Activated naive CD8-positive, alpha-beta T cell treated with anti-CD3 and anti-CD28 coated beads for 36 hours (primary cell): ENCODE data around the gene TFAM. TPM values are rescaled to one million over a fixed set of nuclear protein-coding genes. Genes with fewer than 3 reads are reported as not detected.
"Not testable (repeated sequence)": the region's sequence is repeated elsewhere in the genome, so short reads cannot be mapped to it uniquely, and the experiment has no call there.

ENCODE experiments used
- DNase-seq: peaks from one replicate; pipeline ENCODE4 v3.0.0; 2021
- H3K27ac Mint-ChIP-seq: one replicate; pipeline ENCODE4 v1.8.0; 2022; ENCODE audit warnings: mild to moderate bottlenecking, moderate library complexity, mixed read lengths
- H3K27me3 Mint-ChIP-seq: one replicate; pipeline ENCODE4 v1.8.0; 2022; ENCODE audit warnings: mild to moderate bottlenecking, mixed read lengths
- H3K36me3 Mint-ChIP-seq: one replicate; pipeline ENCODE4 v1.8.0; 2021; ENCODE audit warnings: mild to moderate bottlenecking, mixed read lengths
- H3K4me1 Mint-ChIP-seq: one replicate; pipeline ENCODE4 v1.8.0; 2021; ENCODE audit warnings: mixed read lengths
- H3K4me3 Mint-ChIP-seq: one replicate; pipeline ENCODE4 v1.8.0; 2022; ENCODE audit warnings: mild to moderate bottlenecking, moderate library complexity, mixed read lengths
- H3K9me3 Mint-ChIP-seq: one replicate; pipeline ENCODE4 v1.8.0; 2022; ENCODE audit warnings: mixed read lengths
- total RNA-seq, 2 experiments: library from RNA; stranded (reverse); gene quantifications; one replicate each; pipeline ENCODE4 v1.2.3, GENCODE V29; 2021

The TFAM gene
- total RNA-seq, 2 experiments from 2014 or later: 153 to 159 TPM

GRCh38 chr10:58397830-58398229 lies 12.6 kb downstream of the TFAM start:
- no peaks in the 10 kb centered on the region for H3K27me3 Mint-ChIP-seq
- H3K27ac Mint-ChIP-seq: no peak overlapping the region
- H3K4me1 Mint-ChIP-seq: peaks cover 8% of the 10 kb centered on the region
- H3K4me3 Mint-ChIP-seq: no peak overlapping the region
- no peaks in the 10 kb centered on the region for H3K9me3 Mint-ChIP-seq
- peaks cover 46% of the 10 kb centered on the region for H3K36me3 Mint-ChIP-seq
- no peak for DNase-seq

GRCh38 chr10:58399410-58399809 lies 14.2 kb downstream of the TFAM start:
- Mint-ChIP-seq H3K4me1 (peaks cover 3% of the 10 kb centered on the region), H3K27ac (no peak overlapping the region), H3K4me3 (no peak overlapping the region), H3K9me3 (no peaks in the 10 kb centered on the region), H3K36me3 (peaks cover 40% of the 10 kb centered on the region), H3K27me3 (no peaks in the 10 kb centered on the region)
- DNase-seq: no peak

- H3K36me3 Mint-ChIP-seq: peaks cover 38% of the 10 kb centered on the region
- no peaks in the 10 kb centered on the region for H3K27me3 Mint-ChIP-seq
- no peak overlapping the region for H3K27ac Mint-ChIP-seq
- H3K4me1 Mint-ChIP-seq: no peaks in the 10 kb centered on the region
- no peaks in the 10 kb centered on the region for H3K9me3 Mint-ChIP-seq
- no peak overlapping the region for H3K4me3 Mint-ChIP-seq
- no peak for DNase-seq
These were observed 15.4 kb downstream of the TFAM start for GRCh38 chr10:58400609-58401008.

- no peaks in the 10 kb centered on the region for H3K4me1 Mint-ChIP-seq
These were observed 18.8 kb downstream of the TFAM start for GRCh38 chr10:58404001-58404400.

GRCh38 chr10:58409956-58410610 lies 24.9 kb downstream of the TFAM start:
- Mint-ChIP-seq H3K36me3 (no peaks in the 10 kb centered on the region), H3K9me3 (peaks cover 1% of the 10 kb centered on the region), H3K27me3 (no peaks in the 10 kb centered on the region), H3K4me3 (no peak overlapping the region), H3K4me1 (no peaks in the 10 kb centered on the region), H3K27ac (no peak overlapping the region)
- no peak for DNase-seq

More at GRCh38 chr10:58404001-58404400, 18.8 kb downstream of the TFAM start:
- Mint-ChIP-seq H3K4me3 (no peak overlapping the region), H3K27ac (no peak overlapping the region), H3K36me3 (peaks cover 22% of the 10 kb centered on the region), H3K27me3 (no peaks in the 10 kb centered on the region), H3K9me3 (no peaks in the 10 kb centered on the region)
- no peak for DNase-seq

- no peaks in the 10 kb centered on the region for H3K27me3 Mint-ChIP-seq
- no peaks in the 10 kb centered on the region for H3K36me3 Mint-ChIP-seq
- no peak for DNase-seq
- no peak overlapping the region for H3K4me3 Mint-ChIP-seq
- H3K4me1 Mint-ChIP-seq: no peaks in the 10 kb centered on the region
- H3K9me3 Mint-ChIP-seq: peaks cover 1% of the 10 kb centered on the region
- H3K27ac Mint-ChIP-seq: no peak overlapping the region
These were observed 27.3 kb downstream of the TFAM start for GRCh38 chr10:58412502-58412961.

- Mint-ChIP-seq H3K4me3 (no peak overlapping the region), H3K4me1 (no peaks in the 10 kb centered on the region), H3K27ac (no peak overlapping the region), H3K27me3 (no peaks in the 10 kb centered on the region), H3K36me3 (peaks cover 2% of the 10 kb centered on the region), H3K9me3 (peaks cover 1% of the 10 kb centered on the region)
- DNase-seq: no peak
These were observed 29.2 kb downstream of the TFAM start for GRCh38 chr10:58414270-58415041.

- peaks cover 2% of the 10 kb centered on the region for H3K36me3 Mint-ChIP-seq
- H3K9me3 Mint-ChIP-seq: peaks cover 3% of the 10 kb centered on the region
- H3K4me1 Mint-ChIP-seq: no peaks in the 10 kb centered on the region
- no peak overlapping the region for H3K4me3 Mint-ChIP-seq
- DNase-seq: no peak
- H3K27me3 Mint-ChIP-seq: no peaks in the 10 kb centered on the region
- no peak overlapping the region for H3K27ac Mint-ChIP-seq
These were observed 30.5 kb downstream of the TFAM start for GRCh38 chr10:58415757-58416156.

- not testable (repeated sequence) for H3K4me1 Mint-ChIP-seq, DNase-seq, H3K27me3 Mint-ChIP-seq, H3K4me3 Mint-ChIP-seq, H3K36me3 Mint-ChIP-seq, H3K9me3 Mint-ChIP-seq, H3K27ac Mint-ChIP-seq
These were observed 32.7 kb downstream of the TFAM start for GRCh38 chr10:58417902-58418301.

- H3K9me3 Mint-ChIP-seq: peaks cover 13% of the 10 kb centered on the region
- no peak overlapping the region for H3K27ac Mint-ChIP-seq
- DNase-seq: no peak
- H3K4me1 Mint-ChIP-seq: no peaks in the 10 kb centered on the region
- no peaks in the 10 kb centered on the region for H3K27me3 Mint-ChIP-seq
- H3K36me3 Mint-ChIP-seq: no peaks in the 10 kb centered on the region
- no peak overlapping the region for H3K4me3 Mint-ChIP-seq
These were observed 39.0 kb downstream of the TFAM start for GRCh38 chr10:58424176-58424575.

- H3K9me3 Mint-ChIP-seq, H3K27me3 Mint-ChIP-seq, H3K27ac Mint-ChIP-seq, H3K36me3 Mint-ChIP-seq, DNase-seq, H3K4me1 Mint-ChIP-seq, H3K4me3 Mint-ChIP-seq: not testable (repeated sequence)
These were observed 43.2 kb downstream of the TFAM start for GRCh38 chr10:58428436-58428835.

GRCh38 chr10:58431903-58432302 lies 46.7 kb downstream of the TFAM start:
- H3K4me1 Mint-ChIP-seq: peaks cover 12% of the 10 kb centered on the region
- H3K27me3 Mint-ChIP-seq: peaks cover 7% of the 10 kb centered on the region
- DNase-seq: no peak
- no peak overlapping the region for H3K27ac Mint-ChIP-seq
- no peaks in the 10 kb centered on the region for H3K36me3 Mint-ChIP-seq
- H3K4me3 Mint-ChIP-seq: no peak overlapping the region
- no peaks in the 10 kb centered on the region for H3K9me3 Mint-ChIP-seq

GRCh38 chr10:58433066-58433465 lies 47.9 kb downstream of the TFAM start:
- Mint-ChIP-seq H3K36me3 (no peaks in the 10 kb centered on the region), H3K27me3 (peaks cover 7% of the 10 kb centered on the region), H3K4me1 (peaks cover 13% of the 10 kb centered on the region), H3K9me3 (no peaks in the 10 kb centered on the region), H3K4me3 (no peak overlapping the region), H3K27ac (no peak overlapping the region)
- DNase-seq: no peak

GRCh38 chr10:58433571-58433970 lies 48.4 kb downstream of the TFAM start:
- peaks cover 13% of the 10 kb centered on the region for H3K4me1 Mint-ChIP-seq
- no peak overlapping the region for H3K27ac Mint-ChIP-seq
- no peak for DNase-seq
- no peaks in the 10 kb centered on the region for H3K9me3 Mint-ChIP-seq
- peaks cover 7% of the 10 kb centered on the region for H3K27me3 Mint-ChIP-seq
- H3K36me3 Mint-ChIP-seq: no peaks in the 10 kb centered on the region
- H3K4me3 Mint-ChIP-seq: no peak overlapping the region

GRCh38 chr10:58435297-58435985 lies 50.2 kb downstream of the TFAM start:
- Mint-ChIP-seq H3K4me1 (peaks cover 13% of the 10 kb centered on the region), H3K27me3 (peaks cover 7% of the 10 kb centered on the region), H3K4me3 (peak overlapping the region; percentile 23), H3K36me3 (no peaks in the 10 kb centered on the region), H3K9me3 (peaks cover 5% of the 10 kb centered on the region), H3K27ac (no peak overlapping the region)
- DNase-seq: peak; percentile 40
